HCT116 (cell line): ENCODE data around the gene SLC6A17.

ENCODE experiments used
- CEBPB ChIP-seq: IDR thresholded peaks from 2 replicates; pipeline ENCODE4 v1.6.1; 2012; ENCODE audit warnings: low read depth
- CTCF ChIP-seq, 3 experiments: fragments of 200-600 bp in 1 of 3; sonication (generic) in 1 of 3; IDR thresholded peaks in 2 of 3; conservative IDR thresholded peaks in 1 of 3; 2 replicates each; pipeline ENCODE4 v1.5.1; 2012 to 2017; ENCODE audit warnings: low read depth in 2 of 3, low read length in 2 of 3, antibody characterized with exemption in 1 of 3, borderline replicate concordance in 1 of 3, control low read depth in 1 of 3, mild to moderate bottlenecking in 1 of 3, mixed read lengths in 1 of 3, mixed run types in 1 of 3, moderate library complexity in 1 of 3; ENCODE audit not compliant: insufficient read depth in 1 of 3
- JUND ChIP-seq: IDR thresholded peaks from 2 replicates; pipeline ENCODE4 v1.6.1; 2012
- POLR2A ChIP-seq: IDR thresholded peaks from 2 replicates; pipeline ENCODE4 v1.7.0; 2011; ENCODE audit warnings: borderline replicate concordance; ENCODE audit not compliant: insufficient read depth, insufficient read length; ENCODE audit errors: extremely low read depth
- POLR2AphosphoS5 ChIP-seq: IDR thresholded peaks from 2 replicates; pipeline ENCODE4 v1.6.1; 2011; ENCODE audit warnings: mild to moderate bottlenecking, low read depth, low read length, moderate library complexity
- REST ChIP-seq: IDR thresholded peaks from 2 replicates; pipeline ENCODE4 v1.6.1; 2012; ENCODE audit warnings: low read depth
- SP1 ChIP-seq: IDR thresholded peaks from 2 replicates; pipeline ENCODE4 v1.6.1; 2012; ENCODE audit warnings: low read depth

GRCh38 chr1:110163591-110163990 is 13.3 kb downstream of the SLC6A17 start:
- TF ChIP-seq POLR2AphosphoS5: no peak
- TF ChIP-seq CEBPB: no peak
- no peak for TF ChIP-seq CTCF (IDR thresholded peaks at IDR 0.05 in 2 of 3, conservative IDR thresholded peaks at IDR 0.05 in 1 of 3; ENCODE audit: borderline replicate concordance in 1 of 3, insufficient read depth in 1 of 3, low read depth in 2 of 3, low read length in 2 of 3)
- no peak for TF ChIP-seq JUND
- TF ChIP-seq POLR2A: no peak
- TF ChIP-seq REST: no peak
- no peak for TF ChIP-seq SP1
